ENCODE measurements around the gene SH3GL2.

Gene SH3GL2

DNA sequence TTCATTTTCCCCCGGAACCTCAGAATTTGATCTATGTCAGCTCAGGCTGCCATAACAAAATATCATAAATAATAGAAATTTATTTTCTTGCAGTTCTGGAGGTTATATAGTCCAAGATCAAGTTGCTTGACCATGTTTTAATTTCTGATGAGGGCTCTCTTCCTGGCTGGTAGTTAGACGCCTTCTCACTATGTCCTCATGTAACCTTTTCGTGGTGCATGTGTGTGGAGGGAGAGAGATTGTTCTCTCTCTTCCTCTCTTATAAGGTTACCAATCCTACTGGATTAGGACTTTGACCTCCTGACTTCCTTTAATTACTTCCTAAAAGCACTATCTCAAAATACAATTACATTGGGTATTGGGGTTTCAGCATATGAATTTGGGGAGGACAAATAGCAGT is 198.6 kb downstream of the SH3GL2 start:
- Mint-ChIP-seq H3K27me3 (no peaks in the 10 kb centered on the region), H3K27ac (ENCODE audit: low read depth) (no peak overlapping the region)

DNA sequence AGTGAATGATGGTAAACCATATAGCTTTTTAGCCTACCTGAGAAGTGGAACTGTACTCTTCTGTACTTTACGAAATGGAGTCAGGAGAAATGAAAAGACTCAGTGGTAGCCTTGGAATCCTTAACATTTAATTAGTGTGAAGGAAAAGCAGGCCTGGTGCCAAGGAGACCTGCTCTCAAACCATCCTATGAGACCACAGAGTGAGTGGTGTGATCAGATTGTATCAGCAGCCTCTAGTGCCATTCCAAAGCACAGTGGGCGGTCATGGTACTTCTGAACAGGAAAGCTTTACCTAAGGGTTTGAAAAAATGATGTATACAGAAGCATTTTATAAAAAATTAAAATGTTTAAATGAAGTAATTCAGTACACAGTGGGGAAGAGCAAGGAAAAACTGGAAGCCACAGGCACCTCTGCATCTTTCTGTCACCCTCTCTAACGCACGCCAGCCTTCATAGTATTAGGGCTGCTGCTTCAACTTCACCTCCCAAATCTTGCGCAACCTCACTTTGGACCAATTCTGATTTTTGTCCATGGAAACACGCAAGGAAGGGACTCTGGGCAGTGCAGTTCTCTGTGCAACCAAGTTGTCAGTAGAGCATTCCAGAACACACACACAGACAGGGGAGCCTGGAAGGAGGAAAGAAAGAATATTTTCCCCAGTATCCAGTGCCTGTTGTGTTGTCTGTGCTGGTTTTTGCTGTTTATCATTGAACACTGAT is 203.7 kb downstream of the SH3GL2 start:
- DNase-seq (ENCODE audit: low spot score in 2 of 2) = no peak
- Mint-ChIP-seq H3K27ac (ENCODE audit: low read depth) (no peak overlapping the region), H3K4me3 (no peak overlapping the region), H3K4me1 (no peaks in the 10 kb centered on the region), H3K9me3 (peaks cover 27% of the 10 kb centered on the region), H3K27me3 (no peaks in the 10 kb centered on the region), H3K36me3 (ENCODE audit: insufficient read depth) (no peaks in the 10 kb centered on the region)
- no peak for ATAC-seq (replicated peaks; ENCODE audit: extremely low read depth, poor library complexity, severe bottlenecking)

More for the DNA sequence above, 198.6 kb downstream of the SH3GL2 start:
- Mint-ChIP-seq H3K4me1 (no peaks in the 10 kb centered on the region), H3K36me3 (ENCODE audit: insufficient read depth) (no peaks in the 10 kb centered on the region), H3K4me3 (no peak overlapping the region), H3K9me3 (peaks cover 27% of the 10 kb centered on the region)
- ATAC-seq (replicated peaks; ENCODE audit: extremely low read depth, poor library complexity, severe bottlenecking) = no peak
- no peak for DNase-seq (ENCODE audit: low spot score in 2 of 2)

DNA sequence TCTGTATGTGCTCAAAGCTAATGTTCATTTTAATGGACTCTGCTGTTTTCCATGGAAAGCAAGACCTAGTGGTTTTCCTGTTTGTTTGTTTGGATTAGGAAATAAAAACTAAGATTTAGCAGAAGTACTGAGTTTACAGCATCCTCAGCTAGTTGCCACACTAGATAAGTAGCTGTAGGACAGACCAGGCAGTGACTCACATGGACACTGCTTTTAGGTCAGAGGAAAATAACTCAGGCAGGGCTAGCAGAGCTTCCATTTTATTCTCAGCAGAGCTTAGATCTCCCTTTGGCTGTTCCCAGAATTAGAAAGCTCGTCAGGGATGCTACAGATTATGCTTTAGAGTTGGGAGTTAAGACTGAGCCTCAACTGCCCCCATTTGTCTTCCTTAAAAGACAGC is 204.4 kb downstream of the SH3GL2 start:
- Mint-ChIP-seq H3K36me3 (ENCODE audit: insufficient read depth) (no peaks in the 10 kb centered on the region), H3K27ac (ENCODE audit: low read depth) (no peak overlapping the region), H3K4me3 (no peak overlapping the region), H3K27me3 (no peaks in the 10 kb centered on the region), H3K4me1 (no peaks in the 10 kb centered on the region), H3K9me3 (peaks cover 24% of the 10 kb centered on the region)
- DNase-seq (ENCODE audit: low spot score in 2 of 2) (no peak), ATAC-seq (replicated peaks; ENCODE audit: extremely low read depth, poor library complexity, severe bottlenecking) (no peak)

DNA sequence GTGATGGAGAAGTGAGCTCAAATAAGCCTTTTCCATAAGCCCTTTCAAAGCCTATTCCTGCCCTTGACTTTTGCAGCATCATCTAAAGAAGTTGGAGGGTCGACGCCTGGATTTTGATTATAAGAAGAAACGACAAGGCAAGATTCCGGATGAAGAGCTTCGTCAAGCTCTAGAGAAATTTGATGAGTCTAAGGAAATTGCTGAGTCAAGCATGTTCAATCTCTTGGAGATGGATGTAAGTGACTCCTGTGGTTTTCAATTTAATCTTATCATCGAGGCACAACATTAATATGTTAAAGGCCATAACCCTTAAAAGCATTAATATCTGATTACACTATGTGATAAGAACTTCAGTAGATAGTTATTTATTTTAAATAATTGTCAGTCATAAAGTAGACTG is 210.4 kb downstream of the SH3GL2 start:
- H3K27ac Mint-ChIP-seq (ENCODE audit: low read depth) = no peak overlapping the region
- no peaks in the 10 kb centered on the region for H3K27me3 Mint-ChIP-seq
- DNase-seq (ENCODE audit: low spot score in 2 of 2) (no peak), ATAC-seq (replicated peaks; ENCODE audit: extremely low read depth, poor library complexity, severe bottlenecking) (no peak)
- H3K4me3 Mint-ChIP-seq = no peak overlapping the region
- no peaks in the 10 kb centered on the region for H3K36me3 Mint-ChIP-seq (ENCODE audit: insufficient read depth)
- no peaks in the 10 kb centered on the region for H3K9me3 Mint-ChIP-seq
- H3K4me1 Mint-ChIP-seq = no peaks in the 10 kb centered on the region

DNA sequence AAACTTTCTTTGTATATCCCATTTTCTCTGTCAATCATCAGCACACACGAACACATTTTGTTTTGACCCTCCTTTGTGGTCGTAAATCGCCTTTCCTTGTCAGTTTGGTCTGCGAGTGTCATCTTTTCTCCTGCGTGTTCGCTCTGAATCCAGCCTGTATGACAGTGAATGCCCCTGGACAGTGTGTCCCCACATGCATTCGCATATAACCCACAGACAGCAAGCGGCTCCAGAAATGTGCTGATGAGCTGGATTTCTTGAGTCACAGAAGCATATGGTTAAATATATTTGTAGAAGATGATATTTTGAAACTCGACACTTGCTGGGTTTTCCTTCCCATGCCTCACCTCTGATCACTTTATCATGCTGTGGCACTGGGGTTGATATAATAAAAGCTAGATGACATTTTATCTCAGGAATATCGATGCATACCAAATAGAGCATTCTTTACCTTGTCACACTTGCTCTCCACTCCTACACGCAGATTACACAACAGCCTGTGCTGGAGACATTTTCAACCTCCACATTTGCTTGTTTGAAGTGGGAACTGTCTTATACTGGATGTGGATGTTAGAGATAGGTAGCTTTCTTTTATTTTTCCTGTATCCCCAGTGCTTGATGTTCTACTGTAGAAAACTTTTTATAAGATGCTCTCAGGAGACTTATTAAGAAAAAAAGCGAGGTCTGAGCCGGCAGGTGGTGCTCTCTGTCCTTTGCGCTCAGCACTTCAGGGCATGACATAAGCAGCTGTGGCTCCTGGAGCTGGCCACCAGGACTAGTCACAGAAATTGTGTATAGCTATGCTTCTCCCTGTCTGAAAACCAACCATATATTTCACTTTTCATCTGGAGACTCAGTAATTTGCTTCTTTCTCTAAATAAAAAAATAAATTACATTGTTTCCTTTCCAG is 215.1 kb downstream of the SH3GL2 start:
- Mint-ChIP-seq H3K27me3 (no peaks in the 10 kb centered on the region), H3K4me3 (no peak overlapping the region), H3K9me3 (no peaks in the 10 kb centered on the region), H3K27ac (ENCODE audit: low read depth) (no peak overlapping the region), H3K4me1 (no peaks in the 10 kb centered on the region), H3K36me3 (ENCODE audit: insufficient read depth) (no peaks in the 10 kb centered on the region)
- DNase-seq (ENCODE audit: low spot score in 2 of 2) (no peak), ATAC-seq (replicated peaks; ENCODE audit: extremely low read depth, poor library complexity, severe bottlenecking) (no peak)

DNA sequence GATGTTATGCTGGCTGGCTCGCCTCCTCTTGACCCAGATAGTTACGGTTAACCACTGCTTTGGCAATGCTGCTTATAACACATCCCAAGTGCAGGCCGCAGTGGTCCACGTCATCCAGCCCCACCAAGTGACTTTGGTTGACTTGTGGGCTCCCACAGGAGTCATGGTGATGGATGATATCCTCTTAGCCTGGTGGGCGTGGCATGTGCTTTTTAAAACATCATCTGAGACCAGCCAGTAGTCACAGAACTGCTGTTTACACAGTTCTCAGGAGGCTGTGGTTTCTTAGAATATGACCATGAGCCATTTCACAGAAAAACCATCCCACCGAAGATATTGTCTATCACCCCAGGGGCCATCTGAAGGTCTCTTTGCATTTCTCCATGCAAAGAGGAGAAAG is 216.9 kb downstream of the SH3GL2 start:
- H3K4me3 Mint-ChIP-seq = no peak overlapping the region
- no peaks in the 10 kb centered on the region for H3K4me1 Mint-ChIP-seq
- no peaks in the 10 kb centered on the region for H3K36me3 Mint-ChIP-seq (ENCODE audit: insufficient read depth)
- ATAC-seq (replicated peaks; ENCODE audit: extremely low read depth, poor library complexity, severe bottlenecking) (no peak), DNase-seq (ENCODE audit: low spot score in 2 of 2) (no peak)
- H3K27ac Mint-ChIP-seq (ENCODE audit: low read depth) = no peak overlapping the region
- H3K27me3 Mint-ChIP-seq = no peaks in the 10 kb centered on the region
- H3K9me3 Mint-ChIP-seq = no peaks in the 10 kb centered on the region

DNA sequence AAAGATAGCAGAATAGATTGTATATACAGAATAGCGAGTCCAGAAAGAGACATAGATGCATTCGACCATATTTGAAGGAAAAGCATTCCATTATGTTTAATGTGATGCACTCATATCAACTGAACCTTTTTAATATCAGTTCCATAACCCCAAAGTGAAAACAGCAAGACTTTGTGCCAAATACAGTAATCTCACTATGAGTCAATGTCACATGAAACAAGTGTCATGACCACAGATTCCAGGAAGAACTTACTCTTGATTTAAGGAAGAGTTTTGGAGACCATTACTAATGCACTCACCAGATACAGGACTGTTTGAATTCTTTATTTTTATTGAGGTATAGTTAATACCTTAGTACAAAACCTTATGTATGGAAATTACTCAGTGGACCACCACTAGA is 220.5 kb downstream of the SH3GL2 start:
- no peaks in the 10 kb centered on the region for H3K27me3 Mint-ChIP-seq
- H3K27ac Mint-ChIP-seq (ENCODE audit: low read depth) = no peak overlapping the region
- no peaks in the 10 kb centered on the region for H3K9me3 Mint-ChIP-seq
- ATAC-seq (replicated peaks; ENCODE audit: extremely low read depth, poor library complexity, severe bottlenecking) = no peak
- no peak overlapping the region for H3K4me3 Mint-ChIP-seq
- DNase-seq (ENCODE audit: low spot score in 2 of 2) = no peak
- H3K4me1 Mint-ChIP-seq = no peaks in the 10 kb centered on the region
- no peaks in the 10 kb centered on the region for H3K36me3 Mint-ChIP-seq (ENCODE audit: insufficient read depth)

DNA sequence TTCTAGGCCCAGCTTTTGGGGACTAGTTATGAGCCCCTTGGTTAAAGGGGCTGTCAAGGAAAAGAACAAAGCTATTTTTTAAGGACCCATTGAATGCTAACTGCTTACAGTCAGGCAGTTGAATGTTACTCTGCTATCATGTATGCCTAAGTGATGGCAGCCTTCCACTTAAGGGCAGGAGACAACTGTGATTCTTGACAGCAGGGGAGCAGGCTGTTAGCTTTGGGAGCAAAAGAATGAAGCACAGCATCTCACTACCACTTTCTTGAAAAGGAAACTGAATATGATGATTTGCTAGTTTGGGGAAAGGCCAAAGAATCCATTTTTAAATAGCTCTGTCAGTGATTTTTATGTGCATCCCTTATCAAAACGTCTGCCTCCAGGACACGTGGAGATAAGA is 221.6 kb downstream of the SH3GL2 start:
- no peaks in the 10 kb centered on the region for H3K36me3 Mint-ChIP-seq (ENCODE audit: insufficient read depth)
- H3K27me3 Mint-ChIP-seq = no peaks in the 10 kb centered on the region
- H3K4me3 Mint-ChIP-seq = no peak overlapping the region
- DNase-seq (ENCODE audit: low spot score in 2 of 2) (no peak), ATAC-seq (replicated peaks; ENCODE audit: extremely low read depth, poor library complexity, severe bottlenecking) (no peak)
- no peak overlapping the region for H3K27ac Mint-ChIP-seq (ENCODE audit: low read depth)
- no peaks in the 10 kb centered on the region for H3K4me1 Mint-ChIP-seq
- no peaks in the 10 kb centered on the region for H3K9me3 Mint-ChIP-seq

DNA sequence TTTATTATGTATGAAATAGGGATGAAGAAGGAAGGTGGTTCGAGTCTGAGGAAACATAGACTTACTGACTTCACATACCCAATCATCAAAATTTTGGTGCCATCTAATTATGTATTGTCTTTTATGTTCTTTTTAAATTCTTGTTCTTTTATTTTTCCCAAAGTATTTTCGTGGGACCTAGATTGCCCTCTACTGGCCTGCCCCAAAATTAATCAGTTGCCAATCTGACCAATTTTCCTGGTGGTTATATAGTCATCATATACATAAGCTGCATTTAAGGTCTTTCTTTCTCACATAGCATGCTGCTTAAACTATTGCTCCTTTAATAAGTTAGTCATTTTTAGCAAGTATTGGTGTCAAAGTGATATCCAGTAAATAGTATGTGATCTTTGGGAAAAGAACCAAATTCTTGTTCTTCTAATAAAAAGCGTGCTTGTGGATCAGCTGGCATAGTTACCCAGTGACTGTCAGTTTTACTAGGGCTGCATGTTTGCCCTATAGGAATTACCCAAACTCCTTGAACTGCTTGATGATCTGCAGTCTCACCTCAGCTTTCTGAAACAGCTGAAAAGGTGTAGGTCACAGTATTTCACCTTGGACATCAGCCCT is 223.5 kb downstream of the SH3GL2 start:
- ATAC-seq (replicated peaks; ENCODE audit: extremely low read depth, poor library complexity, severe bottlenecking) = no peak
- no peaks in the 10 kb centered on the region for H3K36me3 Mint-ChIP-seq (ENCODE audit: insufficient read depth)
- H3K27ac Mint-ChIP-seq (ENCODE audit: low read depth) = no peak overlapping the region
- no peak for DNase-seq (ENCODE audit: low spot score in 2 of 2)
- H3K4me1 Mint-ChIP-seq = no peaks in the 10 kb centered on the region
- no peak overlapping the region for H3K4me3 Mint-ChIP-seq
- no peaks in the 10 kb centered on the region for H3K9me3 Mint-ChIP-seq
- no peaks in the 10 kb centered on the region for H3K27me3 Mint-ChIP-seq

DNA sequence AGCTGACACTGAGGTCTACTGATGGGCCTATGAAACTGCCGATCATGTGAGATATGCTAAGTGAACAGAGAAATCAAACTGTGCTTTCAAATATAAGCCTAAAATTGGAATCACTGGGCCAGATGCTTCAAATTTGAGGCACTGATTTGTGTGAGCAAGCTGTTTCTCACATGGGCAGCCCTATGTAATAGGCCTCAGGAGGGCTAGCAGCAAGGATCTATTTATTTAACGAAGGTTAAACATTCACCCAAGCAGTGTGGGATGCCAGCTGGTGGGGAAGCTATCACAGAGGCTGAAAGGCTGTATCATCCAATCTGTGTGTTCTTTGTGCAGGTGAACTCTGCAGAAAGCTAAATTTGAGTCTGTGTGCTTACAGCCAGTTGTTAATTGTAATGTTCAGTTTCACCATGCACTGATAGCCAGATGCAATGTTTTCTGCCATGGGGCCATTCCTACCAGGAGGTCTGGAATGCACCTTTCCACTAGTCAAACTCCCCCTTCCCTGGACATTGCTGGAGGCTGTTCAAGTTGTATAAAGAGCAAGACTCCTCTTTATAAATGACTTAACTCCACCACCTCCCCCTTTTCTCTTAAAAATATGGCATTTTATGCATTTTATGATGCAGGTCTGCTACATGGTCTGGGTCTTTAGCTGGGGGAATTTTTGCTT is 228.9 kb downstream of the SH3GL2 start:
- H3K4me3 Mint-ChIP-seq = no peak overlapping the region
- H3K9me3 Mint-ChIP-seq = no peaks in the 10 kb centered on the region
- ATAC-seq (replicated peaks; ENCODE audit: extremely low read depth, poor library complexity, severe bottlenecking) = no peak
- DNase-seq (ENCODE audit: low spot score in 2 of 2) = no peak
- H3K36me3 Mint-ChIP-seq (ENCODE audit: insufficient read depth) = no peaks in the 10 kb centered on the region
- H3K27me3 Mint-ChIP-seq = no peaks in the 10 kb centered on the region
- no peak overlapping the region for H3K27ac Mint-ChIP-seq (ENCODE audit: low read depth)
- no peaks in the 10 kb centered on the region for H3K4me1 Mint-ChIP-seq

DNA sequence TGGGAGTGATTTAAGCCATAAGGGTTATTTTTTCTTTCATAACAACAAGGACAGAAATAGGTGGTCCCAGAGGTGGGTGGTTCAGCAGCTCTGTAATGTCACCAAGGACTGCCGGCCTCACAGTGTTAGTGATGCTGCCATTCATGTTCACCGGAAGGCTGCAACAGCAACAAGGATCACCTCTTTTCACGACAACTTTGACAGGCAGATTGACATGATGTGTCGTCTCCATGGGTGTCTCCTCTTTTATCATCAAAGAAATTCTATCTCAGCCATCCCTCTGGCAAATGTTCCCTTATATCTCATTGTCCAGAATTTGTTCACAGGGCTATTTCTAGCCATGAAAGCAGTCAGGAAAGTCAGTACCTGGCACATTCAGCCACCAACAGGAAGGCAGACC is 231.5 kb downstream of the SH3GL2 start:
- DNase-seq (ENCODE audit: low spot score in 2 of 2) = no peak
- no peaks in the 10 kb centered on the region for H3K27me3 Mint-ChIP-seq

DNA sequence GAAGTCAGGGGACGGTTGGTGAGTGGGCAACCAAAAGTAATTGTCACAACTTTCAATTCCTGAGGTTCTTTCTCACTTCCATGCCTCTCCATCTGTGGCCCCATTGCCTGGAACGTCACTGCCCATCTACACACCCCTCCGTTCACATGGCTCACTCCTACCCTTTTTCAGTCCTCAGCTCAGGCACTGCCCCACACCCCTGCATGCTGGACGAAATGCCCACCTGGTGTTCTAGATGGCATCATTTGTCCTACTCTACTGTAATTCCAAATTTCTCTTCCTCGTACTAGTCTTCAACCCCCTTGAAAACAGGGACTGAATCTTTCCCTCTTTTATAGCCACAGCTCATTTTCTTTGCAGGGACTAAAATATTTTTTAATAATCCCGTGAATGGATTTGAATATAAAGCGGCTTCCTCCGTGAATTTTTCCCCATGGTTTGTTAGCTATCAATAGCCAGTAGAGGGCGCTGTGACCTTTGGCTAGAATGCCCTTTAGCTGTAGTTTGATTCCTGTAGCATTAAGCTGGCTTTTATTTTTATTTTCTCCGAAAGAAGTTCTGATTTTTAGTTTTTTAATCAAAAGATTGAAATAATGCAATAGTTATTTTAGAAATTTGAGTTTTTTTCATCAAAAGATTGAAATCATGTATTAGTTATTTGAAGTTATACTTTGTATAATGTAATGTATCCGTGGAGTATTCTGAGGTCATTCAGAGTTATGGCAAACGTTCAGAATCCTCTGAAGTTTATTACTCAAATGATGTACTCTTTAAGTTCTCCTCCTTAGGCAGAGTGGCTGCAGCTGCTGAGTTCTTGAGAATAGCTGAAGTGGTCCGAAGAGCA is 232.1 kb downstream of the SH3GL2 start:
- ATAC-seq (replicated peaks; ENCODE audit: extremely low read depth, poor library complexity, severe bottlenecking) (no peak), DNase-seq (ENCODE audit: low spot score in 2 of 2) (no peak)
- Mint-ChIP-seq H3K27me3 (no peaks in the 10 kb centered on the region), H3K4me3 (no peak overlapping the region), H3K27ac (ENCODE audit: low read depth) (no peak overlapping the region), H3K9me3 (peaks cover 5% of the 10 kb centered on the region), H3K36me3 (ENCODE audit: insufficient read depth) (no peaks in the 10 kb centered on the region), H3K4me1 (no peaks in the 10 kb centered on the region)

More for the DNA sequence above, 231.5 kb downstream of the SH3GL2 start:
- peaks cover 2% of the 10 kb centered on the region for H3K9me3 Mint-ChIP-seq
- ATAC-seq (replicated peaks; ENCODE audit: extremely low read depth, poor library complexity, severe bottlenecking) = no peak
- no peak overlapping the region for H3K27ac Mint-ChIP-seq (ENCODE audit: low read depth)
- H3K4me1 Mint-ChIP-seq = no peaks in the 10 kb centered on the region
- no peak overlapping the region for H3K4me3 Mint-ChIP-seq
- no peaks in the 10 kb centered on the region for H3K36me3 Mint-ChIP-seq (ENCODE audit: insufficient read depth)
